Right lobe of liver (tissue), 6 donors: ENCODE data around the gene PRR23B. TPM values are rescaled to one million over a fixed set of nuclear protein-coding genes. Genes with fewer than 3 reads are reported as not detected.

Experiments
- ATAC-seq, 4 donors: fragments of 200-7000 bp; cut with Tn5 transposase; one replicate each; pipeline ENCODE4 v1.9.1; 2020; ENCODE audit warnings: mild to moderate bottlenecking in 4 of 4, moderate library complexity in 4 of 4
- DNase-seq, 3 donors: peaks; one replicate each; pipeline ENCODE4 v3.0.0-alpha.2; 2020
- H3K27ac ChIP-seq, 3 donors: fragments of 200-600 bp; one replicate each; pipeline ENCODE4 v1.8.0; 2022
- H3K27me3 ChIP-seq, 2 donors: fragments of 200-600 bp; one replicate each; pipeline ENCODE4 v1.8.0; 2022
- H3K36me3 ChIP-seq, 4 donors: fragments of 200-600 bp; sonication (generic) in 1 of 4; one replicate each; pipeline versions ENCODE4 v1.5.1 to v1.8.0; 2017 to 2022; ENCODE audit warnings: control low read depth in 1 of 4
- H3K4me1 ChIP-seq, 4 donors: fragments of 200-600 bp; sonication (generic) in 1 of 4; one replicate each; pipeline versions ENCODE4 v1.5.1 to v1.8.0; 2017 to 2022; ENCODE audit warnings: control low read depth in 1 of 4
- H3K4me3 ChIP-seq, 3 donors: fragments of 200-600 bp; one replicate each; pipeline ENCODE4 v1.8.0; 2022
- H3K9me3 ChIP-seq, 4 donors: fragments of 200-600 bp; sonication (generic) in 1 of 4; one replicate each; pipeline versions ENCODE4 v1.5.1 to v1.8.0; 2017 to 2022; ENCODE audit warnings: control low read depth in 1 of 4
- CTCF ChIP-seq, 4 donors: fragments of 200-600 bp in 3 of 4; fragments of 450-650 bp in 1 of 4; IDR thresholded peaks; one replicate each; pipeline versions ENCODE4 v1.5.1 to v1.8.0; 2016 to 2022; ENCODE audit warnings: antibody characterized with exemption in 4 of 4, mild to moderate bottlenecking in 2 of 4
- POLR2A ChIP-seq: fragments of 450-650 bp; IDR thresholded peaks from one replicate; pipeline ENCODE4 v1.6.1; 2017; ENCODE audit warnings: antibody characterized with exemption, mild to moderate bottlenecking
- WGBS: methylation state at CpG from one replicate; pipeline ENCODE4 v1.1.6; 2018; ENCODE audit warnings: low coverage, low lambda C conversion rate; ENCODE audit not compliant: insufficient coverage; ENCODE audit errors: missing lambda C conversion rate; 5-methylcytosine and 5-hydroxymethylcytosine counted together
- intact Hi-C, 2 donors: fragments of 100-400 bp; cut with DNase I; formaldehyde crosslinking; loops; one replicate each; pipeline versions ENCODE4 v1.11.2 to v1.14.1; 2022
- total RNA-seq, 6 experiments: library from RNA; depleted of rRNA in 2 of 6; stranded (reverse); fragments of >200 nt in 2 of 6; fragmentation: NEBNext Ultra II Directional in 3 of 6; extraction: Animal tissue kit (Norgen Biotek cat#: 25700) in 3 of 6; gene quantifications; one replicate each; pipeline versions ENCODE4 v1.1.0 to v1.2.4, GENCODE V29; 2016 to 2023
- donor health status: DM: no; HTN: yes; CAD: no.
- donor health status: DM: no; HTN: no; CAD: no.
- donor health status: DM: no; HTN: no; CAD: no.
- donor health status: DM: no; HTN: yes; CAD: no.
- donor health status: DM: no; HTN: yes; CAD: no.

Gene PRR23B
- total RNA-seq, 6 experiments from 2014 or later, result not detected

DNA sequence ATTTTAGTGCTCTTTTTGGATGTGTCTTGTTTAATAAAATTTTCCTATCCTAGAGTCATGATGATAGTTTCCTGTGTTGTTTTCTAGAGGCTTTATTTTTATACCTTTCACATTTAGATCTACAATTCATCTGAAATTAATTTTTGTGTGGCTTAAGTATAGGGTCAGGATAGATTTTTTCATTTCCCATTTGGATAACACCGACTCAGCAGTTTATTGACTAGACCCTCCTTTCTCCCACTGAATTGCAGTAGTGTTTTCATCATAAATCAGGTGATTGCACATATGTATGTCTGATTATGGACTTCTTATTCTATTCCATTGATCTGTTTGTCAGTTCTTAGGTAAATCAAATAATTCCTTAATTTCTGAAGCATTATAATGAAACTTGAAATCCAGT is 25.0 kb downstream of the PRR23B start:
- 75% methylated on average over 1 of the region's 1 CpG for WGBS
- TF ChIP-seq CTCF (IDR thresholded peaks at IDR 0.05), result no peak
- no peak for TF ChIP-seq POLR2A
- Histone ChIP-seq H3K36me3 (no peaks in the 10 kb centered on the region), H3K27me3 (no peaks in the 10 kb centered on the region), H3K27ac (no peak overlapping the region), H3K4me1 (no peaks in the 10 kb centered on the region), H3K9me3 (no peaks in the 10 kb centered on the region), H3K4me3 (no peak overlapping the region)
- intact Hi-C loops, result no loop called here
- ATAC-seq (no peak), DNase-seq (no peak)

DNA sequence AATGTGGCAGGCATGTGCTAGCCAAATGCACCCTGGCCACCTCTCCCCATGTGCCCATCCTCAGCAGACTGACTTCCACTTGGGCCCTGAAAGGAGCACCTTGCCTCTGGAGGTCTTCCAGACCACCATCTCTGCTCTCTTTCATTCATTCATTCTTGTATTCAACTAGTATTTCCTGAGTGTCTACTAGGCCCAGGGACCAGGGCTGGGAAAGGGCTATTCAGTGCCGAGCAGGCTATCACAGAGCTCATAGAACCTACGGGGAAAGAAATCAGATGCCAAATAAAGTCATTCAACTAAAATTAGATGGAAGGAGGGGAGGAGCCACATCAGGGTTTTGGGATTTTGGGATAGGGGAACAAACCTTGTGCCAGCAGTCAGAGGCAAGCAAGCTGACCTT is 33.5 kb downstream of the PRR23B start:
- TF ChIP-seq POLR2A, result no peak
- no peak for TF ChIP-seq CTCF (IDR thresholded peaks at IDR 0.05)
- ATAC-seq, result no peak
- intact Hi-C loops, result no loop called here

GRCh38 chr3:138985932-138986331 is 34.8 kb downstream of the PRR23B start:
- TF ChIP-seq CTCF (IDR thresholded peaks at IDR 0.05) (no peak), POLR2A (no peak)
- no peaks in the 10 kb centered on the region for H3K4me1 ChIP-seq
- no peak overlapping the region for H3K27ac ChIP-seq
- H3K36me3 ChIP-seq, result no peaks in the 10 kb centered on the region
- 44% methylated on average over 4 of the region's 4 CpGs for WGBS
- no peak for DNase-seq
- no peak overlapping the region for H3K4me3 ChIP-seq
- no peak for ATAC-seq
- H3K27me3 ChIP-seq, result no peaks in the 10 kb centered on the region
- intact Hi-C loops, result no loop called here
- H3K9me3 ChIP-seq, result no peaks in the 10 kb centered on the region

More for the DNA sequence above, 33.5 kb downstream of the PRR23B start:
- no peaks in the 10 kb centered on the region for H3K36me3 ChIP-seq
- H3K9me3 ChIP-seq, result no peaks in the 10 kb centered on the region
- no peak overlapping the region for H3K27ac ChIP-seq
- 87% methylated on average over 2 of the region's 2 CpGs for WGBS
- DNase-seq, result no peak
- no peaks in the 10 kb centered on the region for H3K27me3 ChIP-seq
- no peaks in the 10 kb centered on the region for H3K4me1 ChIP-seq
- H3K4me3 ChIP-seq, result no peak overlapping the region

DNA sequence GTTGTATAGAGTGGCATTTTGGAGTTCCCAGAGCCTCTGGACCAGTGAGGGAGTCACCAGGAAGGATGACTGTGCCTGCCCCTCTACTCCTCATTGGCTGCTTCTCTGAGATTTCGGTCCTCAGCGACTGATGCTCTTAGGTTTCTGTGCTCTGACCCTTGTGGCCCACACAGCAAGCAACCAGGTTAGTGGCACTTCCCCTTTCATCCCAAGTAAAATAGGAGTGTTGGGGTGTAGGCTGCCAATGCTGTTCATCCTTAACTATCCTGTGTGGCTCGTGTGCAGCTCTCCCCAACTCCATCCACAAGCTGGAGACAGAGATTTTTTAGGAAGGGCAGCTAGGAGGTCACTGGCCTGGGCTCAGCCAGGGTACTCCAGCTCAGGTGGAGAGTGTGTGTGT is 35.9 kb downstream of the PRR23B start:
- whole genome bisulfite sequencing, result 42% methylated on average over 2 of the region's 3 CpGs
- intact Hi-C loops, result no loop called here

More for the DNA sequence above, 35.9 kb downstream of the PRR23B start:
- TF ChIP-seq POLR2A (no peak), CTCF (IDR thresholded peaks at IDR 0.05) (no peak)
- Histone ChIP-seq H3K4me3 (no peak overlapping the region), H3K27ac (no peak overlapping the region), H3K27me3 (no peaks in the 10 kb centered on the region), H3K36me3 (no peaks in the 10 kb centered on the region), H3K4me1 (no peaks in the 10 kb centered on the region), H3K9me3 (no peaks in the 10 kb centered on the region)
- no peak for DNase-seq
- ATAC-seq, result no peak
